GM06990 (cell line): Measurements from ENCODE around the gene ISCU.
A peak's percentile ranks its signal among the peaks of the same experiment; 100 is the strongest.
"Not testable (repeated sequence)": the region's sequence is repeated elsewhere in the genome, so short reads cannot be mapped to it uniquely, and the experiment has no call there.

Experiments
- DNase-seq: peaks from one replicate; pipeline ENCODE4 v3.0.0-alpha.2; 2011; ENCODE audit not compliant: insufficient read length; ENCODE audit errors: extremely low read depth
- H3K27me3 ChIP-seq: replicated peaks from 2 replicates; pipeline ENCODE4 v1.6.0; 2011; ENCODE audit warnings: low read length; ENCODE audit not compliant: control insufficient read depth, insufficient read depth
- H3K36me3 ChIP-seq: 2 replicates; pipeline ENCODE4 v1.5.1; 2011; ENCODE audit warnings: low read length; ENCODE audit not compliant: control insufficient read depth, insufficient read depth
- H3K4me3 ChIP-seq: replicated peaks from 2 replicates; pipeline ENCODE4 v1.5.1; 2011; ENCODE audit warnings: low read depth, mild to moderate bottlenecking, control low read depth, low read length
- CTCF ChIP-seq: IDR thresholded peaks from 2 replicates; pipeline ENCODE4 v1.5.1; 2011; ENCODE audit warnings: low read length, control low read depth, mild to moderate bottlenecking, inconsistent platforms; ENCODE audit not compliant: insufficient read depth, poor library complexity, severe bottlenecking

ISCU gene

GRCh38 chr12:108570743-108571608 is 8.6 kb downstream of the ISCU start:
- Histone ChIP-seq H3K36me3 (peaks cover 13% of the 10 kb centered on the region), H3K4me3 (no peak overlapping the region), H3K27me3 (no peaks in the 10 kb centered on the region)
- TF ChIP-seq CTCF: peak; percentile 36
- DNase-seq: no peak

- peaks cover 8% of the 10 kb centered on the region; the same call in 1 of the 2 replicates for H3K36me3 ChIP-seq
- no peak for TF ChIP-seq CTCF
- no peaks in the 10 kb centered on the region for H3K27me3 ChIP-seq
- DNase-seq: no peak
- no peak overlapping the region for H3K4me3 ChIP-seq
Observed at GRCh38 chr12:108571609-108572165, 9.3 kb downstream of the ISCU start.

GRCh38 chr12:108572166-108572790 is 9.9 kb downstream of the ISCU start:
- peak; percentile 72 for DNase-seq
- Histone ChIP-seq H3K36me3 (peaks cover 4% of the 10 kb centered on the region; the same call in 1 of the 2 replicates), H3K27me3 (no peaks in the 10 kb centered on the region), H3K4me3 (no peak overlapping the region)
- TF ChIP-seq CTCF: no peak

DNA sequence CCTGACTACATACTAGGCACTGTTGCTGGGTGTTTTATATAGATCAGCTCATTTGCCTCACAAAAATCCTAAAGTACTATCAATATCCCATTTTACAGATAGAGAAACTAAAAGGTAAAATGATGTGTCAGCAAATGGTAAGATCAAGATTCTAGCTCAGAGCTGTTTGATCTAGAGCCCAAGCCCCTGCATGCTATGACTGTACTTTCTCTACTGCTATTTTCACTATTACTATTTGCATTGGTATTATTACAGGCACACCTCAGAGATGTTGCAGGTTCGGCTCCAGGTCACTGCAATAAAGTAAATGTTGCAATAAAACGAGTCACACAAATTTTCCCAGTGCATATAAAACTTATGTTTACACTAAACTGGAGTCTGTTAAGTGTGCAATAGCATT is 10.9 kb downstream of the ISCU start:
- TF ChIP-seq CTCF: no peak
- H3K36me3 ChIP-seq: peaks cover 2% of the 10 kb centered on the region; the same call in 1 of the 2 replicates
- DNase-seq: peak; percentile 67
- no peaks in the 10 kb centered on the region for H3K27me3 ChIP-seq
- no peak overlapping the region for H3K4me3 ChIP-seq

GRCh38 chr12:108574276-108574675 is 11.9 kb downstream of the ISCU start:
- H3K36me3 ChIP-seq, H3K27me3 ChIP-seq, DNase-seq, H3K4me3 ChIP-seq: not testable (repeated sequence)
